ENCODE data around the gene KCTD1.

KCTD1 gene

GRCh38 chr18:26548415-26549262 is at the start of gene KCTD1:
TSS of gene KCTD1 (minus strand) at chr18:26548553. CDS start at chr18:26548536, 17 bp downstream.
- DNase-seq = peak; percentile 55

- no peak for DNase-seq
Measured at GRCh38 chr18:26593365-26594320, 45.3 kb upstream of the KCTD1 start.

- no peak for DNase-seq
Measured at GRCh38 chr18:26584745-26585144, 36.4 kb upstream of the KCTD1 start.

- DNase-seq = no peak
Measured at GRCh38 chr18:26579941-26580618, 31.7 kb upstream of the KCTD1 start.

- no peak for DNase-seq
Measured at GRCh38 chr18:26575865-26576217, 27.5 kb upstream of the KCTD1 start.

GRCh38 chr18:26574958-26575864 is 26.9 kb upstream of the KCTD1 start:
- no peak for DNase-seq

GRCh38 chr18:26568926-26569665 is 20.7 kb upstream of the KCTD1 start:
- no peak for DNase-seq

- DNase-seq = no peak
Measured at GRCh38 chr18:26568513-26568912, 20.2 kb upstream of the KCTD1 start.

GRCh38 chr18:26566874-26567555 is 18.7 kb upstream of the KCTD1 start:
- no peak for DNase-seq

- no peak for DNase-seq
Measured at GRCh38 chr18:26565514-26565913, 17.2 kb upstream of the KCTD1 start.

GRCh38 chr18:26563024-26563423 is 14.7 kb upstream of the KCTD1 start:
- DNase-seq = no peak

- no peak for DNase-seq
Measured at GRCh38 chr18:26562568-26562967, 14.2 kb upstream of the KCTD1 start.

- no peak for DNase-seq
Measured at GRCh38 chr18:26561769-26562168, 13.4 kb upstream of the KCTD1 start.

GRCh38 chr18:26556573-26556972 is 8.2 kb upstream of the KCTD1 start:
- no peak for DNase-seq

- DNase-seq = no peak
Measured at GRCh38 chr18:26555804-26556553, 7.6 kb upstream of the KCTD1 start.

- no peak for DNase-seq
Measured at GRCh38 chr18:26553943-26554342, 5.6 kb upstream of the KCTD1 start.

GRCh38 chr18:26551695-26552081 is 3.3 kb upstream of the KCTD1 start:
- DNase-seq = no peak

- DNase-seq = no peak
Measured at GRCh38 chr18:26550998-26551694, 2.8 kb upstream of the KCTD1 start.
